Measurements from ENCODE around the gene ALMS1.
"Not testable (repeated sequence)": the region's sequence is repeated elsewhere in the genome, so short reads cannot be mapped to it uniquely, and the experiment has no call there.

ALMS1 gene

DNA sequence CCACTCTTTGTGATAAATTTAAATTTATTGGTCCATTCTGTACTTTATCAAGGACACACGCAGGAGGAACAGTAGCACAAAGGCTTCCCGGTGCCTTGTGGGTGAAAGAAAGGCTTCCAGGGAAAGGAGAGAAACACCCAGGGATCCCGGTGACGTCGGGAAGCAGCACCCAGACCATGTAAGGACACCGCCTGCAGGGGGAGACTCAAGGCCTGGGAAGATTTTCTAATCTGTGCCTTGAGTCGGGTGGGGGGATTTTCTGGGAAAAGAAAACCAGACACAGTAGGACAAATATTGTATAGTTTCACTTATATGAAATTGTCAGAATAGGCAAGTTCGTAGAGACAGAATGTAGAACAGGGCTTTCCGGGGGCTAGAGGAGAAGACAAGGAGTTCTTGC, 239.0 kb downstream of the ALMS1 start:
- DNase-seq (ENCODE audit: low read depth): not testable (repeated sequence)

DNA sequence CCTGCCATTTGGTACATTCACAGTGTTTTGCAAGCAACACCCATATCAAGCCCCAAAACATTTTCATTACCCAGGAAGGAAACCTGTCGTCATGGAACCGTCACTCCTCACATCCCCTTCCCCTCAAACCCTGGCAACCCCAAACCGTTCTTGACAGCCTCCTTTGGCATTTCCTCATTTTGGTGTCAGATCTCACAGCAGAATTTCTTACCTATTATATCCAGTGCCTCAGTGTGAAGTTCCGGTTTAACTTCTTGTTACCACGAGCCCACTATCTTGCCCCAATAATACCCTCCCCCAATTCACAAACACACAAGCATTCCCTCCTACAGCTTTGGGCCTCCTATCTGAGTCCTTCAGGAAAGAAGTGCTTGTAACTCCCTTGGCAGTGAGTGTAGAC, 240.6 kb downstream of the ALMS1 start:
- DNase-seq (ENCODE audit: low read depth): not testable (repeated sequence)

DNA sequence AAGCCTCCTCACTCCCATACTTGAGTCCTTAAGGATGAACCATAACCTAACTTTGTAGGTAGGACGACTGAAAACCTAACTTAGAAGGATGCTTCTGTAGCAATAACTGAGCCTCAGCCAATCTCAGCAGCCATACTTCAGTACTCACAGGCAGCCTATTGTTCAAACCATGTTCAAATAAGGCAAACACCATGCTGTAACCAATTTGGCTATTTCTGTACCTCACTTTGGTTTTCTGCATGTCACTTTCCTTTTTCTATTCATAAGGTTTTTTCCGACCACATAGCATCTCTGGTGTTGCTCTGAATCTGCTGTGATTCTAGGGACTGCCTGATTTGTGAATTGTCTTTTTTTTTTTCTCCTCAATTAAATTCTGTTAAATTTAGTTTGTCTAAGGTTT, 242.9 kb downstream of the ALMS1 start:
- DNase-seq (ENCODE audit: low read depth): not testable (repeated sequence)

DNA sequence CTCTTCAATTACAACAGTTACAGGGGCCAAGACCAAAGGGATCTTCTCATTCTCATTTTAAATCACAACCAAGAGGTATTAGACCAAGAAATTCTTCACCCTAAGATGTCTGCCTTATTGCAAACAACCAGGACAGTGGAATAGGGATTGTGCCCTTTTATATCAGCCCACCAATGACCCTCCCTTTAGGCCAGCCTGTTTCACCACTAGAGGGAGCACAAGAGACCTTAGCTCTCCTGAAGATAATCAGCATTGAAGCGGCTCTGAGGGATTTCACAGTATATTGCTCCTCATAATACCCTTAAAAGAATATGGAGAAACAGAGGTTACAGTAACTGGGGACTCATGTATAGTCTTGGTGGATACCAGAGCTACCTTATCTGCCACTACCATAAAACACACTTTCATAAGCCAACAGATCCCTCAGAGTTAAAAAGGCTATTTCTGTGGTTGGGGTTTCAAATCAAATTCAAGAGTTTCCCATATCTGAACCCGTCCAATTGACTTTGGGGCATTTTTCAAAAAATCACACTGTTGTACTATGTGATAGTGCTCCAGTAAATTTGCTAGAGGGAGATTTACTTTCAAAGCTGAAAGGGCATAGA, 245.1 kb downstream of the ALMS1 start:
- DNase-seq (ENCODE audit: low read depth): not testable (repeated sequence)

DNA sequence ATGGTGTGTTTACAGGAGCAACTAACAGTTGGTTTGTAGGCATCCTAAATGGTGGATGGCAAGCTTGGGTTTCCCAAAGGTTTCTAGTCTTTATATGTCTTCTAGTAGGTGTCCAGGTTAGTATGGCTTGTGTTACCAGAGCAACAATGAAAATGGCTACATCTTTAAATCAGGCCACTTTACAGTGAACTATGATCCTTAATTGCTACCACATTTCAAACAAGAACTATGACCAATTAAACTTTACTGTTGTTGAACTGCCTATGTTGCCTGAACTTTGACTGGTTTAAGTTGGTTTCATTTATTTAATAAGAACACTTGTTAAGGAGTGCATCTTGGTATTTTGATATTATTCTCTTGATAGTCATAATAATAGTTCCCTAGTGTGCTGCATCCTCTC, 251.3 kb downstream of the ALMS1 start:
- not testable (repeated sequence) for DNase-seq (ENCODE audit: low read depth)

DNA sequence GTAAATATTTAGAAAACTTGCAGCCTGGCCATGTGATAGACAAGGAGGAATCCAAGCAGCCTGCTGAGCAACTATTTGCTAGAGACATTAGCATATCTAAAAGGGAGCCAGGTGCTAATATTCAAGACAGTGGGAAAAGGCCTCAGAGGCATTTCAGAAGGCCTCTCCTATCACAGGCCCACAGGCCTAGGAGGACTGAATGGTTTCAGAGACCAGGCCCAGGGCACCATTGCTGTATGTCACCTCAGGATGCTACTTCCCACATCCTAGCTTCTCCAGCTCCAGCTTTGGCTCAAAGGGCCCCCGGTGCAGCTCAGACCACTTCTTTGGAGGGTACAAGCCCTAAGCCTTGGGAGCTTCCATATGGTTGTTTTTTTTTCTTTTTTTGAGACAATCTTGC, 252.8 kb downstream of the ALMS1 start:
- DNase-seq (ENCODE audit: low read depth): no peak

DNA sequence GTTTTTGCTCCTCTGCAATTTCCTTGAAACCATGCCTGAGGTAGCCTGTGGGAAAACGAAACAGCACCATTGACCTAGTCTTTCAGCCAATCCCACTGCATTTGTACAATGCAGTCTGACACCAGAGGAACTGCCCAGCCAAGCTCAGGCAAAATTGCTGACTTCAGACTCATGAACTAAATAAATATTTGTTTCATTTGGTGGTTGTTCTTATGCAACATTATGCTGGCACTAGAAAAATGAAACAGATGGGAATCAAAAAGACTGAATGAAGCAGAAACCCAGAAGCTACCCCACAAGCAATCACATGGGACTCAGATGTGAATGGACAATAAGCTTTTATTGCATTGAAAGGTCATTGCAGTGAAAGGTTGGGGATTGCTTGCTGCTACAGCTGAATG, 254.9 kb downstream of the ALMS1 start:
- DNase-seq (ENCODE audit: low read depth): no peak

DNA sequence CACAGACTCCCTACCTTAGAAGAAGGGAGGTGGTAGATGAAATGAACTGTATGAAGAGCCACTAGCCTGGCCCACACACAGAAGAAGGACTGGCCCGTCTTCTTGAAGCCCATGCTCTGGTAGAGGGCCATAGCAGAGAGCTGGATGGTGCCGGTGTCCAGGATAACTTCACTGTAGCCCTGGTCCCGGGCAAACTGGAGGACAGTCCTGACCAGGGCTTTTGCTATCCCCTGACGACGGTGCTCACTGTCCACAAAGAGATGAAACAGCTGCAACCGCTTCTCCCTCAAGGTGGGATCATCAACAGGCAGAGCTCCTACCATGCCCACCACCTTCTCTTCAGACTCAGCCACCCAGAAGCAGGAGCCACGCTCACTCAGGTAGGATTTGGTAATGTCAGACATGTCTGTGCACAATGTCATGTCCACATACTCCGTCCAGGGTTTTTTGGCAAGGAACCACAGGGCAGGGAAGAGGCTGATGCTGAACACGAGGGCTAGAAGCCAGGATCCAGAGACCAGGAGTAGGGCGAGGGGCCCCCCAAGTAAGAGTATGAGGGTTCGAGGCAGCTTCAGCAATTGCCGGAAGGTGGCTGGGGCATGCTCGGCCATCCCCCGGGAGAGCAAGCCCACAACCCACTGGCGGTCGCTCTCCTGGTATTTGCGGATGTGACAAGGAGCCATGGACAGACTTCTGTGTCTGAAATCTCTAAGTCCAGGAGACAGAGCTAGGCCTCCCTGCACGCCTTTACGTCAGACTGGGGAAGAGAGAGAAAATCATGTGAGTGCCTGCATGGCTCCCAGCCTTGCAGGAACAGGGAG, 255.5 kb downstream of the ALMS1 start:
- no peak for DNase-seq (ENCODE audit: low read depth)

DNA sequence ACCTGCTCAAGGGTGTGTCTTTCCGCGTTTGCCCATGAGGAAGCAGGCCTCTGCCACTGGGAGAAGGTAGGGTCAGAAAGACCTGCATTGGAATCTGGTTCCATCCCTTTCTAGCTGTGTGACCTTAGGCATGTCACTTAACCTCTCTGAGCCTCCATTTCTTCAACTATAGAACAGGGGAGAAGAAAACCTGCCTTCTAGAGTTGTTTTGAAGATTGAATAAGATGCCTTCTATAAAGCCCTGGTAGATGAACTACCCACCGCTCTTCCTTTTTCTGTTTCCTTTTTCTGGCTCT, 256.1 kb downstream of the ALMS1 start:
- no peak for DNase-seq (ENCODE audit: low read depth)

DNA sequence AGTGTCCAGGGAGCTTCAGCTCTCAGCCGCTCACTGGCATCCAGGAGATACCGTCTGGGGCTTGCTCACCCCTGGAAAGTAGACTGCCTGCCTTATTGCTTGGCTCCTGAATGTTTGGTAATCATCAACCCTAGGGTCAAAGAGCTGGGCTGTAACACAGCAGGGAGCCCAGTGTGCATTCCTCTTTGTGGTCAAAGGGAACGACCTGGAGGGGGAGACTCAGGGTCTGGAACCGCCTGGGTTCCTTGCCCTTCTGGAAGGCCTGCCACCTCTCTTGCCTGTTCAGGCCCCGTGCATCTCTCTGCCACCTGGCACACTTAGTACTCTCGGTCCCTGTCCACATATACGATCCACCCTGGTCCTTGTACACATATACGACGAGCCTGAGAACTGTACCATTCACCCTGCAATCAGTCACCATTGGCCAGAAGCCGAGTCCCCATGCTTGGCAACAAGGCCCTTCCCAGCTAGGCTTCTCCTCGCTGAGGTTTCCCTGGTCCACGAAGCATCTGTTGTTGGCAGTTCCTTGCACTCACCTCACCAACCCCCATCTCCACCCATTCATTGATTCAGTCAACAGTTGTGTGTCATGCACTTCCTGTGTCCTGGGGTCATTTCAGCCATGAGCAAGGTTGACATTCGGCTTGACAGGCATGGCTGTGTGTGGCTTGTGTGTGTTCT, 256.8 kb downstream of the ALMS1 start, which contains the start of gene NAT8:
NAT8 (minus strand) TSS at position 85 of the 681 bp plus-strand sequence. CDS start 794 bp downstream, outside the sequence.
- no peak for DNase-seq (ENCODE audit: low read depth)

DNA sequence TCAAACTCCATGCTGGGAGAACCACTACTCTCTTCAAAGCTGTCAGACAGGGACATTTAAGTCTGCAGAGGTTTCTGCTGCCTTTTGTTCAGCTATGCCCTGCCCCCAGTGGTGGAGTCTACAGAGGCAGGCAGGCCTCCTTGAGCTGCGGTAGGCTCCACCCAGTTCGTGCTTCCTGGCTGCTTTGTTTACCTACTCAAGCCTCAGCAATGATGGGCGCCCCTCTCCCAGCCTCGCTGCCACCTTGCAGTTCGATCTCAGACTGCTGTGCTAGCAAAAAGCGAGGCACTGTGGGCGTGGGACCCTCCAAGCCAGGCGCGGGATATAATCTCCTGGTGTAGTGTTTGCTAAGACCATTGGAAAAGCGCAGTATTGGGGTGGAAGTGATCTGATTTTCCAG, 262.1 kb downstream of the ALMS1 start:
- not testable (repeated sequence) for DNase-seq (ENCODE audit: low read depth)

DNA sequence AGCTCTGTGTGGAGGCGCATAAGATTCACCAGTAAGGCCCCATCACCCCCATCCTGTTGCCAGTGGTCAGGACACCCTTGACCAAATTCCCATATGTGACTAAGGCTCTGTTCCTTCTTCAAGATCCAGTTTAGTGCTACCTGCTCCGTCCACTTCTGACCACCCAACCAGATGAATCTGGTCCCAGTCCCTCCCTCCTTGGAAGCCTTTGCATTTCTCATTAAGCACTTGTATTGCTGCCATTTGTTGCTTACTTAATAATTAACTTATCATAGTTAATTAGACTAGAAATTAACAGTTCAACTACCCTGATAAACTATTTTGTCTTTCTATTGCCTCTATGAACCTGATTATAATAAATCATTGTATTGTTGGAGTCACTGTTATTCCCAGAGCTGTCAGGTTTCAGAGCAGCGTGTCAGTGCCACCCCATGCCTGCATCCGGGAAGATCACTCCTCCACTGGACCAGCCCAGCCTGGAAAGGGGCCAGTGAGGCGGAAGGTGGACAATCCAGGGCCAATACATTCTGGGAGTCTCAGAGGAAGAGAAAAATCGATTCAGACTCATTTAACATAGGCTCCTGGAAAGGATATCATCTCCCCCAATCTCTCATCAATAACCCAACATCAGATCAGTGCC, 266.1 kb downstream of the ALMS1 start:
- no peak for DNase-seq (ENCODE audit: low read depth)

DNA sequence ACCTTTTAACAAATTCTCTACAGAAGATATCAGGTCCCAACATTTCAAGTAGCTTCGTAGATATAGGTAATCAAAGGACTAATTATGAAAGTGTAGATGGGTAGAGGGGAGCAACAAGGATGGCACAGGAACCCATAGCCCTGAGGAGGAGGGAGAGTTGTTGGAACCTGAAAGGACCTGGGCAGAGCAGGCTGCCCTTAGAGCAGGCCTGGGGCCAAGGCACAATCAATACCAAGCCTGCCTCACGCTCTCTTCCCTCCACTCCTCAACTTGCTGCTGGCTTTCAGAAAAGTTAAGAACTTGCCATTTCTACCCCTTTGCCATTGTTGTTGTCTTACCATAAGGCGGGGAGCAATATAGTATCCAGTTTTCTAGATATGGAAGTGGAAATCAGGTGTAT, 266.7 kb downstream of the ALMS1 start:
- no peak for DNase-seq (ENCODE audit: low read depth)

DNA sequence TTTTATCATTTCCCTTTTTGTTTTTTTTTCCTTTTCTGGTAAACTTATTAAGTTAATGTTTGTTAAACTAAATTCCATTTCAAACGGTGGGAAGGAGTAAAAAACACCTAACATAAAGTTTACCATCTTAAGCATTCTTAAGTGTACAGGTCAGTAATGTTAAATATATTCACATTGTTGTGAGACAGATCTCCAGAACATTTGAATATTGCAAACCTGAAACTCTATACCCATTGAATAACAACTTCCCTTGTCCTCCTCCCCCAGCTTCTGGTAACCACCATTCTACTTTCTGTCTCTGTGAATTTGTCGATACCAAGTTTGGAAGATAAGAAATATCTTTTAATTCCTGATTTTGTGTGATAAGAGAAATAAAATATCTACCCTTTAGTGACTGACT, 268.5 kb downstream of the ALMS1 start:
- no peak for DNase-seq (ENCODE audit: low read depth)

Measured in activated T-cell treated with anti-CD3 and anti-CD28 coated beads for 48 hours (primary cell).